ENCODE measurements around the gene AMELX. TPM values are rescaled to one million over a fixed set of nuclear protein-coding genes. Genes with fewer than 3 reads are reported as not detected.

Gene AMELX
- total RNA-seq, 8 experiments from 2014 or later, result not detected

DNA sequence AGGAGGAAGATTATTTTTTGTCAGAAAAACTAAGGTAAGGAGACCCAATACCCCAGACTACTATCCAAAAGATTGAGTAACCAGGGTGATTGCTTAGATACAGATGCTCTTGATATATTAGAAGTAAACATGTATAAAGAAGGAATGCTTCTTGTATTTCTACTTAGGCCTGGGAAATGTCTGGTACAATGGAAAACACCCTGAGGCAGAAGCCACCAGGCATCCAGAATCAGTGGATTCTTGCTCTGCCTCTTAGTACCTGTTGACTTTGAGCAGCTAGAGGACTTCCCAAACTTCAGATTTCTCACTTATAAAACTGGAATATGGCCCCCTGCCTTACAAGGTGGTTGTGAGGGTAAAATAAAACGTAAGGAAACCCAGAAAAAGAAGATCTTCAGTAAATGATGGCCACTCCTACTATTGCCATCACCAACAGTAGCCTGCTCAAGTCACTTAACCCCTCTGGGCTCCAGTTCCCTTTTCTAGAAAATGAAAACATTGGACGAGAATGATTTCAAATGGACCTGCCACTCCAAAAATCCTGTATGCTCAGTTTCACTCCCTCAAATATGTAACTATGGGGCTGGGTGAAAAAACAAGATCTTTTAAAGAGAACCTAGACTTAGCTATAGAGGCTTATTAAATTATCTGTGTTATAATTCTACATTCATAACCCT, 56.6 kb downstream of the AMELX start:
- H3K4me3 ChIP-seq, result no peak overlapping the region
- 46 to 100% (median 63%) methylated on average over 1 to 2 of the region's 2 CpGs; no CpG with 5 or more reads in 6 of the 10 experiments for WGBS, 10 experiments
- H3K27ac ChIP-seq, result no peak overlapping the region
- ATAC-seq (replicated peaks in 6 of 8), result no peak
- H3K4me1 ChIP-seq (replicated peaks in 1 of 2), result peaks cover 4 to 10% of the 10 kb centered on the region in 2 donors
- in situ Hi-C loops (cut with MboI; ENCODE audit: low pct_unique_long_range_greater_than_20kb in 2 of 9, low sequenced_read_pairs in 9 of 9, unreplicated experiment in 9 of 9), result no loop called here

Other genes with a start within 250 kb of the AMELX start
- gene HCCS, start 182.1 kb upstream of the AMELX start, total RNA-seq, result 10 to 100 TPM; 12.0 to 53.4 (median 18.7) TPM